GM06990 (cell line): ENCODE results near the gene EXTL1.

Source experiments
- DNase-seq: peaks from one replicate; pipeline ENCODE4 v3.0.0-alpha.2; 2011; ENCODE audit not compliant: insufficient read length; ENCODE audit errors: extremely low read depth
- H3K27me3 ChIP-seq: replicated peaks from 2 replicates; pipeline ENCODE4 v1.6.0; 2011; ENCODE audit warnings: low read length; ENCODE audit not compliant: control insufficient read depth, insufficient read depth
- H3K36me3 ChIP-seq: 2 replicates; pipeline ENCODE4 v1.5.1; 2011; ENCODE audit warnings: low read length; ENCODE audit not compliant: control insufficient read depth, insufficient read depth
- H3K4me3 ChIP-seq: replicated peaks from 2 replicates; pipeline ENCODE4 v1.5.1; 2011; ENCODE audit warnings: low read depth, mild to moderate bottlenecking, control low read depth, low read length
- CTCF ChIP-seq: IDR thresholded peaks from 2 replicates; pipeline ENCODE4 v1.5.1; 2011; ENCODE audit warnings: low read length, control low read depth, mild to moderate bottlenecking, inconsistent platforms; ENCODE audit not compliant: insufficient read depth, poor library complexity, severe bottlenecking

EXTL1 gene

GRCh38 chr1:26070963-26071342 lies 49.4 kb downstream of the EXTL1 start:
- no peak for TF ChIP-seq CTCF
- no peak for DNase-seq
- H3K4me3 ChIP-seq: no peak overlapping the region
- H3K36me3 ChIP-seq: no peaks in the 10 kb centered on the region
- peaks cover 2% of the 10 kb centered on the region for H3K27me3 ChIP-seq

- Histone ChIP-seq H3K4me3 (no peak overlapping the region), H3K27me3 (peaks cover 2% of the 10 kb centered on the region), H3K36me3 (no peaks in the 10 kb centered on the region)
- DNase-seq: no peak
- no peak for TF ChIP-seq CTCF
Measured at GRCh38 chr1:26072305-26072704, 50.7 kb downstream of the EXTL1 start.

- Histone ChIP-seq H3K27me3 (peaks cover 2% of the 10 kb centered on the region), H3K4me3 (no peak overlapping the region), H3K36me3 (no peaks in the 10 kb centered on the region)
- TF ChIP-seq CTCF: no peak
- DNase-seq: no peak
Measured at GRCh38 chr1:26075421-26076144, 54.0 kb downstream of the EXTL1 start.

GRCh38 chr1:26077524-26077923 lies 55.9 kb downstream of the EXTL1 start:
- Histone ChIP-seq H3K27me3 (peaks cover 2% of the 10 kb centered on the region; the same call in 1 of the 2 replicates), H3K36me3 (no peaks in the 10 kb centered on the region), H3K4me3 (no peak overlapping the region)
- TF ChIP-seq CTCF: no peak
- no peak for DNase-seq

- Histone ChIP-seq H3K27me3 (peaks cover 2% of the 10 kb centered on the region; the same call in 1 of the 2 replicates), H3K4me3 (no peak overlapping the region), H3K36me3 (no peaks in the 10 kb centered on the region)
- no peak for DNase-seq
- no peak for TF ChIP-seq CTCF
Measured at GRCh38 chr1:26078286-26079177, 57.0 kb downstream of the EXTL1 start.
